Astrocyte of the spinal cord (primary cell): ENCODE results near the gene IQCK.
"Not testable (repeated sequence)": the region's sequence is repeated elsewhere in the genome, so short reads cannot be mapped to it uniquely, and the experiment has no call there.

Experiments used
- DNase-seq: peaks from one replicate; pipeline ENCODE4 v3.0.0; 2011; ENCODE audit warnings: low read depth, low spot score
- H3K4me3 ChIP-seq: 2 replicates; pipeline ENCODE4 v1.5.1; 2011; ENCODE audit warnings: low read depth, mild to moderate bottlenecking, low read length, moderate library complexity
- CTCF ChIP-seq: IDR thresholded peaks from 2 replicates; pipeline ENCODE4 v1.5.1; 2012; ENCODE audit warnings: low read depth, mild to moderate bottlenecking, low read length, inconsistent platforms
- in situ Hi-C: cut with HindIII; loops from 2 replicates; pipeline ENCODE4 v1.10.0; 2017; ENCODE audit warnings: low sequenced_read_pairs

IQCK gene, protein sequence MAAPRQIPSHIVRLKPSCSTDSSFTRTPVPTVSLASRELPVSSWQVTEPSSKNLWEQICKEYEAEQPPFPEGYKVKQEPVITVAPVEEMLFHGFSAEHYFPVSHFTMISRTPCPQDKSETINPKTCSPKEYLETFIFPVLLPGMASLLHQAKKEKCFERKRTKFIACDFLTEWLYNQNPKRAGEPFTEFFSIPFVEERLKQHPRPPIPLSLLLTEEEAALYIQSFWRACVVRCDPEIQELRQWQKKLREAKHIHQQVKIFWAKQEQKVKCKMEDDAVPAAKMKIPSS

DNA sequence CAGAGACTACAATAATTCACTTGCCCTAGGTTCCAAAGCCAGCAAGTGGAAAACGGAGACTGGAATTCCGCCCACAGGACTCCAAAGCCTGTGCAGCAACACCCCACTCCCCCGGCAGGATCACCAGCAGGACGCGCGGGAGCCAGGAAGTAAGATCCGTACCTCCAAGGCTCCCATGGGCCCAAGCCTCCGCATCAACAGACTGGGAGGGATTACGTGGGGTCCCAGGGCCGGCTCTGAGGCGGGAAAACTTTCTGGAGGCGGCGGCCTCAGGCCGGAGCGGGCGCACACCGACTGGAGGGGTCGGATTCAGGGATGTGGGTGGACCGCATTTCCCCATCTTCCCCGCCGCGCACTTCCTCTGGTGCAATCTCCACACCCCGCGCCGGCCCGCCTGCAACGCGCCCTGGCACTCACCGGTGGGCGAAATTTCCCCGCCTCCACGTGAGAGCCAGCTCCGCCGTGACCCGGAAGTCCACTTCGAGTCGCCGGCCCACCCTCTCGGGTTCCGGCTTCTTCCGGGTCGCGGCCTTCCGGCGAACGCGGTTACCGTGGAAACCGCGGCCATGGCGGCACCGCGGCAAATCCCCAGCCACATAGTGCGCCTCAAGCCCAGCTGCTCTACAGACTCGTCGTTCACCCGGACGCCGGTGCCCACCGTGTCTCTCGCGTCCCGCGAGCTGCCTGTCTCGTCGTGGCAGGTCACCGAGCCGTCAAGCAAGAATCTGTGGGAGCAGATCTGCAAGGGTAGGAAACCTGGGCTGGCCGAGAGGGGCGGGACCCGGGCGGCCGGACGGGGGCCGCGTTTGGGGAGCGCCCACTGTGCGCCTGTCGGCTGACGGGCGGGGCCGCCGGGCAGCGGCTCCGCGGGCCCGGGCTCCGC is at the start of gene IQCK, which contains the start of gene KNOP1:
IQCK (plus strand) TSS at position 531 of the 883 bp plus-strand sequence; CDS start at position 567, 36 bp downstream.
KNOP1 (minus strand) TSS at position 487 of the 883 bp plus-strand sequence. CDS start 3,192 bp downstream, outside the sequence.
- in situ Hi-C loops: no loop called here
- TF ChIP-seq CTCF: no peak
- H3K4me3 ChIP-seq: peak within 1 kb of the TSS; percentile 83
- peak; percentile 87 for DNase-seq

DNA sequence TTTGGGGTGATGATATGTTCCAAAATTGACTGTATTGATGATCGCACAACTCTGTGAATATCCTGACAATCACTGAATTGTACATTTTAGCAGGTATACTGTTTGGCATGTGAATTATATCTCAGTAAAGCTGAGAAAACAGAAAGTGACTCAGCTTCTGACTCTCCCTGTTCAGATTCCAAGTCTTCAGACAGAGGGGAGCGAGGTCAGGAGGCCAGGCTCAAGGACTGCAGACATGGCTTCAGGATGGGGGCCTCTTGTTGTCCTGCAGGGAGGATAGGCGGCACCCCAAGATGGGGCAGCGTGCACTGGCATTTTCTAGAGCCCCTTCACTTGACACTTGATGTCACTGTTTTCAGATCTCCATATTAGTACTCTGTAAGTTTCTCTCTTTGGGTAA is 45.7 kb upstream of the IQCK start:
- H3K4me3 ChIP-seq: no peak overlapping the region
- in situ Hi-C loops: no loop called here
- TF ChIP-seq CTCF: no peak
- DNase-seq: peak; percentile 19

DNA sequence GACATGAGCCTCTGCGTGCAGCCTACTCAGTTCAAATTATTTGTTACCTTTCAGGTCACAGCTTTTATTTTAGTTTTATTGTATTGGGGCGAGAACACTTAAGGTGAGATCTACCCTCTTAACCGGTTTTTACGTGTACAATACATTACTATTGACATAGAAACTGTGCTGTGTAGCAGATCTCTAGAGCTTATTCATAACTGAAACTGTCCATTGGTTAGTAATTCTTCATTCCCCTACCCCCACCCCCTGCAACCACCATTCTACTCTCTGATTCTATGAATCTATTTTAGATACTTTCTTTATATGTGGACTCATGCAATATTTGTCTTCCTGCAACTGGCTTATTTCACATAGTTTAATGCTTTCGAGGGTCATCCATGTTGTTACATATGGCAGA is 43.6 kb upstream of the IQCK start:
- TF ChIP-seq CTCF: no peak
- DNase-seq: no peak
- in situ Hi-C loops: no loop called here
- no peak overlapping the region for H3K4me3 ChIP-seq

DNA sequence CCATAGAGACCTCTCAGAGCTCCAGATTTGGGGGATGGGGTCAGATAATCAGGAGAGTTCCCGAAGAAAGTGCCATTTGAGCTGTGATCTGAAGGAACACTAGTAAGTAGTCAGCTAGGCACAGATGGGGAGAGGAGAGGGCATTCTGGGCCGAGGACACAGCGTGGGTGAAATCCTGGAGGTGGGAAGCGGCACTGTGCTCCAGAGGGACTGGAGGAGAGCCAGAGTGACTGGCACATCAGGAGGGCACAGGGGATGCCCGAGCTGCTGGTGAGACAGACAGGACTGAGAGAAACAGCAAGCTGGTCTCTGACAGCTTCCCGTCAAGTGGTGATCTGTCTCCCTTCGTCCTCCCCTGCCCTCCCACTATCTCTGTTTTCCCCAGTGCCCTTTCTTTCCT is 40.7 kb upstream of the IQCK start:
- TF ChIP-seq CTCF: no peak
- in situ Hi-C loops: no loop called here
- H3K4me3 ChIP-seq: no peak overlapping the region
- DNase-seq: no peak

- TF ChIP-seq CTCF: no peak
- no peak overlapping the region for H3K4me3 ChIP-seq
- no peak for DNase-seq
- in situ Hi-C loops: no loop called here
Measured at GRCh38 chr16:19678804-19679203, 39.3 kb upstream of the IQCK start.

- H3K4me3 ChIP-seq, DNase-seq, in situ Hi-C loops: not testable (repeated sequence)
Measured at GRCh38 chr16:19679281-19679680, 38.8 kb upstream of the IQCK start.

GRCh38 chr16:19680881-19681340 is 37.2 kb upstream of the IQCK start:
- DNase-seq: no peak
- in situ Hi-C loops: no loop called here
- TF ChIP-seq CTCF: peak; percentile 15
- no peak overlapping the region for H3K4me3 ChIP-seq
